Measurements from ENCODE around the gene CYB5RL. TPM values are rescaled to one million over a fixed set of nuclear protein-coding genes. Genes with fewer than 3 reads are reported as not detected.
"Not testable (repeated sequence)": the region's sequence is repeated elsewhere in the genome, so short reads cannot be mapped to it uniquely, and the experiment has no call there.

CYB5RL gene
- total RNA-seq, 1 donor from 2014 or later: 3.9 TPM

- TF ChIP-seq CTCF (IDR thresholded peaks at IDR 0.05; ENCODE audit: insufficient read depth, low read depth, low read length) (no peak), EZH2 (IDR thresholded peaks at IDR 0.05; ENCODE audit: insufficient read depth, low read length) (no peak)
- Mint-ChIP-seq H3K4me3 (ENCODE audit: unreplicated experiment) (no peak overlapping the region), H3K9me3 (ENCODE audit: unreplicated experiment) (no peaks in the 10 kb centered on the region), H3K4me1 (ENCODE audit: low read depth, unreplicated experiment) (peaks cover 2% of the 10 kb centered on the region), H3K27me3 (ENCODE audit: low read depth, unreplicated experiment) (no peaks in the 10 kb centered on the region), H3K36me3 (ENCODE audit: low read depth, unreplicated experiment) (peaks cover 24% of the 10 kb centered on the region), H3K27ac (ENCODE audit: unreplicated experiment) (no peak overlapping the region)
- H3K4me3 ChIP-seq (ENCODE audit: insufficient read depth, low read depth, low read length): no peak overlapping the region
- DNase-seq (ENCODE audit: low read depth) (no peak), FAIRE-seq (no peak)
- H3K27me3 ChIP-seq (ENCODE audit: insufficient read depth, low read length): no peaks in the 10 kb centered on the region
- H3K27ac ChIP-seq (ENCODE audit: low read depth, low read length): no peak overlapping the region
- no peak overlapping the region for H3K4me2 ChIP-seq (ENCODE audit: low read length)
- H4K20me1 ChIP-seq (ENCODE audit: insufficient read depth, low read length): no peaks in the 10 kb centered on the region
- peaks cover 7% of the 10 kb centered on the region for H3K36me3 ChIP-seq (ENCODE audit: insufficient read depth, low read length)
- H3K9me3 ChIP-seq (ENCODE audit: insufficient read depth, low read depth, low read length): no peaks in the 10 kb centered on the region
- H3K9ac ChIP-seq (ENCODE audit: low read length): no peak overlapping the region
- no peaks in the 10 kb centered on the region for H3K79me2 ChIP-seq (ENCODE audit: insufficient read depth, low read length)
- H2AFZ ChIP-seq (ENCODE audit: low read depth, low read length): no peak overlapping the region
- peaks cover 9% of the 10 kb centered on the region for H3K4me1 ChIP-seq (ENCODE audit: insufficient read depth, low read length)
These were observed 38.7 kb upstream of the CYB5RL start for GRCh38 chr1:54238353-54239034.

- H3K4me1 Mint-ChIP-seq (ENCODE audit: low read depth, unreplicated experiment): peaks cover 2% of the 10 kb centered on the region
- H3K27ac Mint-ChIP-seq (ENCODE audit: unreplicated experiment): peak overlapping the region; percentile 1
- peaks cover 19% of the 10 kb centered on the region for H3K36me3 Mint-ChIP-seq (ENCODE audit: low read depth, unreplicated experiment)
- peaks cover 7% of the 10 kb centered on the region for H3K36me3 ChIP-seq (ENCODE audit: insufficient read depth, low read length)
- H2AFZ ChIP-seq (ENCODE audit: low read depth, low read length): no peak overlapping the region
- no peaks in the 10 kb centered on the region for H3K27me3 ChIP-seq (ENCODE audit: insufficient read depth, low read length)
- no peaks in the 10 kb centered on the region for H3K9me3 ChIP-seq (ENCODE audit: insufficient read depth, low read depth, low read length)
- H3K9me3 Mint-ChIP-seq (ENCODE audit: unreplicated experiment): no peaks in the 10 kb centered on the region
- no peak overlapping the region for H3K9ac ChIP-seq (ENCODE audit: low read length)
- no peaks in the 10 kb centered on the region for H3K79me2 ChIP-seq (ENCODE audit: insufficient read depth, low read length)
- no peak overlapping the region for H3K4me2 ChIP-seq (ENCODE audit: low read length)
- H3K27me3 Mint-ChIP-seq (ENCODE audit: low read depth, unreplicated experiment): no peaks in the 10 kb centered on the region
- no peak overlapping the region for H3K4me3 Mint-ChIP-seq (ENCODE audit: unreplicated experiment)
- DNase-seq (ENCODE audit: low read depth) (peak; percentile 42), FAIRE-seq (no peak)
- H3K4me1 ChIP-seq (ENCODE audit: insufficient read depth, low read length): peaks cover 9% of the 10 kb centered on the region
- H4K20me1 ChIP-seq (ENCODE audit: insufficient read depth, low read length): no peaks in the 10 kb centered on the region
- H3K27ac ChIP-seq (ENCODE audit: low read depth, low read length): no peak overlapping the region
- no peak overlapping the region for H3K4me3 ChIP-seq (ENCODE audit: insufficient read depth, low read depth, low read length)
- TF ChIP-seq EZH2 (IDR thresholded peaks at IDR 0.05; ENCODE audit: insufficient read depth, low read length) (no peak), CTCF (IDR thresholded peaks at IDR 0.05; ENCODE audit: insufficient read depth, low read depth, low read length) (no peak)
These were observed 37.8 kb upstream of the CYB5RL start for GRCh38 chr1:54237586-54237985.

GRCh38 chr1:54234284-54234683, 34.5 kb upstream of the CYB5RL start:
- H3K79me2 ChIP-seq (ENCODE audit: insufficient read depth, low read length): no peaks in the 10 kb centered on the region
- no peak overlapping the region for H3K9ac ChIP-seq (ENCODE audit: low read length)
- no peak overlapping the region for H3K4me3 ChIP-seq (ENCODE audit: insufficient read depth, low read depth, low read length)
- no peaks in the 10 kb centered on the region for H3K27me3 ChIP-seq (ENCODE audit: insufficient read depth, low read length)
- Mint-ChIP-seq H3K4me3 (ENCODE audit: unreplicated experiment) (no peak overlapping the region), H3K36me3 (ENCODE audit: low read depth, unreplicated experiment) (peaks cover 30% of the 10 kb centered on the region), H3K9me3 (ENCODE audit: unreplicated experiment) (no peaks in the 10 kb centered on the region), H3K27ac (ENCODE audit: unreplicated experiment) (no peak overlapping the region), H3K4me1 (ENCODE audit: low read depth, unreplicated experiment) (peaks cover 13% of the 10 kb centered on the region), H3K27me3 (ENCODE audit: low read depth, unreplicated experiment) (no peaks in the 10 kb centered on the region)
- H3K9me3 ChIP-seq (ENCODE audit: insufficient read depth, low read depth, low read length): no peaks in the 10 kb centered on the region
- no peak for FAIRE-seq
- no peak overlapping the region for H2AFZ ChIP-seq (ENCODE audit: low read depth, low read length)
- H3K36me3 ChIP-seq (ENCODE audit: insufficient read depth, low read length): peaks cover 10% of the 10 kb centered on the region
- H4K20me1 ChIP-seq (ENCODE audit: insufficient read depth, low read length): no peaks in the 10 kb centered on the region
- TF ChIP-seq EZH2 (IDR thresholded peaks at IDR 0.05; ENCODE audit: insufficient read depth, low read length) (no peak), CTCF (IDR thresholded peaks at IDR 0.05; ENCODE audit: insufficient read depth, low read depth, low read length) (no peak)
- no peak for DNase-seq (ENCODE audit: low read depth)
- H3K4me2 ChIP-seq (ENCODE audit: low read length): no peak overlapping the region
- H3K4me1 ChIP-seq (ENCODE audit: insufficient read depth, low read length): peaks cover 11% of the 10 kb centered on the region
- H3K27ac ChIP-seq (ENCODE audit: low read depth, low read length): no peak overlapping the region

GRCh38 chr1:54233196-54233595, 33.4 kb upstream of the CYB5RL start:
- not testable (repeated sequence) for H3K27me3 Mint-ChIP-seq (ENCODE audit: low read depth, unreplicated experiment); H2AFZ ChIP-seq (ENCODE audit: low read depth, low read length)
- H3K36me3 Mint-ChIP-seq (ENCODE audit: low read depth, unreplicated experiment): peaks cover 26% of the 10 kb centered on the region

More at GRCh38 chr1:54233196-54233595, 33.4 kb upstream of the CYB5RL start:
- H3K4me3 Mint-ChIP-seq (ENCODE audit: unreplicated experiment); H3K9ac ChIP-seq (ENCODE audit: low read length); H3K27me3 ChIP-seq (ENCODE audit: insufficient read depth, low read length); H3K27ac Mint-ChIP-seq (ENCODE audit: unreplicated experiment); H3K36me3 ChIP-seq (ENCODE audit: insufficient read depth, low read length); H3K79me2 ChIP-seq (ENCODE audit: insufficient read depth, low read length); DNase-seq (ENCODE audit: low read depth); H4K20me1 ChIP-seq (ENCODE audit: insufficient read depth, low read length); FAIRE-seq; H3K4me2 ChIP-seq (ENCODE audit: low read length); H3K27ac ChIP-seq (ENCODE audit: low read depth, low read length); H3K9me3 Mint-ChIP-seq (ENCODE audit: unreplicated experiment); H3K9me3 ChIP-seq (ENCODE audit: insufficient read depth, low read depth, low read length); H3K4me3 ChIP-seq (ENCODE audit: insufficient read depth, low read depth, low read length): not testable (repeated sequence)
- H3K4me1 Mint-ChIP-seq (ENCODE audit: low read depth, unreplicated experiment): peaks cover 19% of the 10 kb centered on the region
- peaks cover 11% of the 10 kb centered on the region for H3K4me1 ChIP-seq (ENCODE audit: insufficient read depth, low read length)

Measured in astrocyte (in vitro differentiated cells and primary cell).